Measurements from ENCODE around the gene TLE7. TPM values are rescaled to one million over a fixed set of nuclear protein-coding genes. Genes with fewer than 3 reads are reported as not detected.

The TLE7 gene
- polyA plus RNA-seq, 1 of the 3 experiments (the other 2 are of a cell fraction): not detected

- 3% methylated on average over 3 of the region's 3 CpGs for WGBS (ENCODE audit: low lambda C conversion rate)
- CTCF ChIA-PET: interaction anchor here (0.6 to 4.7 kb wide), 3 partner anchors 27 to 172 kb away, joined by 3 to 22 read pairs (median 6); no protein-coding TSS in a partner anchor
- Histone ChIP-seq H3K27me3 (ENCODE audit: insufficient read depth) (peaks cover 8% of the 10 kb centered on the region; the same call in 1 of the 2 replicates), H3K4me3 (ENCODE audit: low read depth in 2 of 2, low read length in 1 of 2) (no peak overlapping the region), H3K36me3 (replicated peaks in 1 of 2; ENCODE audit: control insufficient read depth in 1 of 2, insufficient read depth in 2 of 2, low read length in 1 of 2) (no peaks in the 10 kb centered on the region), H3F3A (replicated peaks; ENCODE audit: insufficient read depth) (no peaks in the 10 kb centered on the region), H3K79me2 (ENCODE audit: insufficient read depth) (no peaks in the 10 kb centered on the region), H4K20me1 (ENCODE audit: insufficient read depth) (no peaks in the 10 kb centered on the region), H3K9me3 (no peaks in the 10 kb centered on the region), H3K9ac (no peak overlapping the region), H3K9me2 (no peaks in the 10 kb centered on the region), H3K27ac (ENCODE audit: low read depth in 2 of 2, low read length in 1 of 2) (no peak overlapping the region), H3K4me1 (ENCODE audit: control insufficient read depth in 1 of 2, insufficient read depth in 2 of 2, low read depth in 1 of 2, low read length in 1 of 2) (no peaks in the 10 kb centered on the region), H3K4me2 (no peak overlapping the region), H2AFZ (ENCODE audit: low read depth) (no peak overlapping the region)
- no peak for TF ChIP-seq FOXJ3 (CRISPR knock-in tag; IDR thresholded peaks at IDR 0.05)
- POLR2A ChIA-PET: no interaction called here
- no peak for DNase-seq
Observed at GRCh38 chr16:71439523-71439922, 2.3 kb downstream of the TLE7 start.

DNA sequence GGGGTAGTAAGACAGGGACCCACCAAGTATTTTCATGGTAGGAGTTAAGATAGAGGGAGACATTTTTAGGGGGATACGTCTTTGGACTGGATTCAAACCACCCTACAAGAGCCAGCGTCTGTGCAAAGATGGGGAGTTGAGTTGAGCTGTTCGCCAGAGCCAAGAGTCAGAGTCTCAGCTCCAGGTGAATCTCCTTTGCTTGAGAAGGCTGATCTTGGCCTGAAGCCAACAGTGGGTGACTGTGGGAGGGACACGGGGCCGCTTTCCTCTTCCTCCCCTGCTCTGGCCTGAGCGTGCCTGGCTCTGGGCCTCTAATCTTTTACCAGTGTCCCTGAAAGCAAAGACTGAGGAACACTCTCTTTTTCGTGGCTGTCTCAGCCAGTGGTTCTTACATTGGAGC lies 5.4 kb downstream of the TLE7 start:
- Histone ChIP-seq H3K36me3 (replicated peaks in 1 of 2; ENCODE audit: control insufficient read depth in 1 of 2, insufficient read depth in 2 of 2, low read length in 1 of 2) (no peaks in the 10 kb centered on the region), H3K79me2 (ENCODE audit: insufficient read depth) (no peaks in the 10 kb centered on the region), H3K9ac (no peak overlapping the region), H3K9me2 (no peaks in the 10 kb centered on the region), H3K9me3 (no peaks in the 10 kb centered on the region), H3K27ac (ENCODE audit: low read depth in 2 of 2, low read length in 1 of 2) (no peak overlapping the region), H4K20me1 (ENCODE audit: insufficient read depth) (no peaks in the 10 kb centered on the region), H3K27me3 (ENCODE audit: insufficient read depth) (peaks cover 8% of the 10 kb centered on the region; the same call in 1 of the 2 replicates), H3F3A (replicated peaks; ENCODE audit: insufficient read depth) (no peaks in the 10 kb centered on the region), H3K4me2 (no peak overlapping the region), H3K4me3 (ENCODE audit: low read depth in 2 of 2, low read length in 1 of 2) (no peak overlapping the region), H3K4me1 (ENCODE audit: control insufficient read depth in 1 of 2, insufficient read depth in 2 of 2, low read depth in 1 of 2, low read length in 1 of 2) (no peaks in the 10 kb centered on the region), H2AFZ (ENCODE audit: low read depth) (no peak overlapping the region)
- WGBS (ENCODE audit: low lambda C conversion rate): 20% methylated on average over 6 of the region's 7 CpGs
- POLR2A ChIA-PET: no interaction called here
- CTCF ChIA-PET: interaction anchor here (4.7 kb wide), 1 partner anchor 24 kb away, joined by 22 read pairs; no protein-coding TSS in a partner anchor
- TF ChIP-seq CHD2 (IDR thresholded peaks at IDR 0.05; ENCODE audit: low read length, partially characterized antibody) (no peak), YY1 (IDR thresholded peaks at IDR 0.05; ENCODE audit: low read depth) (no peak), FOXJ3 (CRISPR knock-in tag; IDR thresholded peaks at IDR 0.05) (no peak), CTCF (IDR thresholded peaks at IDR 0.05) (no peak), TEAD4 (IDR thresholded peaks at IDR 0.05; ENCODE audit: borderline replicate concordance, insufficient read depth) (no peak), SIN3A (IDR thresholded peaks at IDR 0.05; ENCODE audit: borderline replicate concordance, low read depth, low read length) (no peak), EP300 (IDR thresholded peaks at IDR 0.05; ENCODE audit: borderline replicate concordance in 1 of 2, low read depth in 1 of 2, low read length in 1 of 2) (no peak), TCF12 (IDR thresholded peaks at IDR 0.05) (no peak), RXRA (IDR thresholded peaks at IDR 0.05; ENCODE audit: borderline replicate concordance, low read depth) (no peak)
- DNase-seq: no peak

DNA sequence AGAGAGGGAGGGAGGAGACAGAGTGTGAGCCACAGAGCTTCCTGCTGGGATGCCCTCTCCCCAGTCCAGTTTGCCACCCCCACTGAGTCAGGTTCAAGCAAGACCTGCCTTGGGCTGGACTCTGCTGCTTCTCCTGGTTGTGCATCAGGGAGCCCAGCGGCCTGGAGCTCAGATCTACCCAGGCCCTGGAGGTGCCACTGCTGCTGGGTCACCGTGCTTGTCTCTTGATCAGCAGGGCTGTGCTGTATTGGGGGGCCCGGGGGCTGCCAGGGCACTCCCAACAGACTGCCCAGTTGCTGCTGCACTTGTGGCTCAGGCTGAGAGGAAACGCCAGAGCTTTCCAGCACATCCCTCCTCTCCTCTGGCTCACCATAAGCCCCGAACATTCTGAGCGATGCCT lies 8.9 kb downstream of the TLE7 start:
- Histone ChIP-seq H3K4me1 (ENCODE audit: control insufficient read depth in 1 of 2, insufficient read depth in 2 of 2, low read depth in 1 of 2, low read length in 1 of 2) (no peaks in the 10 kb centered on the region), H3K27ac (ENCODE audit: low read depth in 2 of 2, low read length in 1 of 2) (no peak overlapping the region), H3K79me2 (ENCODE audit: insufficient read depth) (no peaks in the 10 kb centered on the region), H4K20me1 (ENCODE audit: insufficient read depth) (no peaks in the 10 kb centered on the region), H3K4me2 (no peak overlapping the region), H3K9me2 (no peaks in the 10 kb centered on the region), H3K36me3 (replicated peaks in 1 of 2; ENCODE audit: control insufficient read depth in 1 of 2, insufficient read depth in 2 of 2, low read length in 1 of 2) (no peaks in the 10 kb centered on the region), H3K9me3 (no peaks in the 10 kb centered on the region; the same call in 1 of the 2 replicates), H3K4me3 (ENCODE audit: low read depth in 2 of 2, low read length in 1 of 2) (no peak overlapping the region), H3K27me3 (ENCODE audit: insufficient read depth) (no peaks in the 10 kb centered on the region; the same call in 1 of the 2 replicates), H3F3A (replicated peaks; ENCODE audit: insufficient read depth) (no peaks in the 10 kb centered on the region), H3K9ac (no peak overlapping the region), H2AFZ (ENCODE audit: low read depth) (no peak overlapping the region)
- POLR2A ChIA-PET: no interaction called here
- CTCF ChIA-PET: interaction anchor here (1.1 to 4.4 kb wide), 3 partner anchors 21 to 178 kb away, joined by 3 to 25 read pairs (median 7); no protein-coding TSS in a partner anchor
- 0% methylated on average over 4 of the region's 6 CpGs for WGBS (ENCODE audit: low lambda C conversion rate)
- DNase-seq: no peak
- TF ChIP-seq, protein P1, sequence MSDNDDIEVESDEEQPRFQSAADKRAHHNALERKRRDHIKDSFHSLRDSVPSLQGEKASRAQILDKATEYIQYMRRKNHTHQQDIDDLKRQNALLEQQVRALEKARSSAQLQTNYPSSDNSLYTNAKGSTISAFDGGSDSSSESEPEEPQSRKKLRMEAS (IDR thresholded peaks at IDR 0.05; ENCODE audit: low read depth): no peak
- TF ChIP-seq ZBTB33 (IDR thresholded peaks at IDR 0.05; ENCODE audit: borderline replicate concordance, low read depth): no peak
- no peak for TF ChIP-seq USF2 (IDR thresholded peaks at IDR 0.05; ENCODE audit: borderline replicate concordance, low read depth, low read length)
- no peak for TF ChIP-seq PBX3 (IDR thresholded peaks at IDR 0.05)
- TF ChIP-seq CHD2 (IDR thresholded peaks at IDR 0.05; ENCODE audit: low read length, partially characterized antibody): no peak
- TF ChIP-seq POLR2AphosphoS5 (IDR thresholded peaks at IDR 0.05; ENCODE audit: low read depth, low read length): no peak
- no peak for TF ChIP-seq TEAD4 (IDR thresholded peaks at IDR 0.05; ENCODE audit: borderline replicate concordance, insufficient read depth)
- TF ChIP-seq YY1 (IDR thresholded peaks at IDR 0.05; ENCODE audit: low read depth): no peak
- TF ChIP-seq NFIC (IDR thresholded peaks at IDR 0.05; ENCODE audit: borderline replicate concordance): no peak
- TF ChIP-seq GATA2 (CRISPR knock-in tag; IDR thresholded peaks at IDR 0.05): no peak

All from SK-N-SH (cell line).